Hepatocyte (in vitro differentiated cells): ENCODE data around the gene COMMD4.

Experiments
- EZH2phosphoT487 ChIP-seq: fragments of 200-600 bp; sonication (generic); IDR thresholded peaks from one replicate; pipeline ENCODE4 v1.6.1; 2018; ENCODE audit warnings: antibody characterized with exemption, mild to moderate bottlenecking, low read depth, moderate library complexity; ENCODE audit not compliant: unreplicated experiment, severe bottlenecking
- TF ChIP-seq, protein P1 (sequence below): fragments of 200-600 bp; sonication (generic); IDR thresholded peaks from 2 replicates; pipeline ENCODE4 v1.5.1; 2016; ENCODE audit warnings: antibody characterized with exemption, mild to moderate bottlenecking; ENCODE audit not compliant: poor library complexity

DNA sequence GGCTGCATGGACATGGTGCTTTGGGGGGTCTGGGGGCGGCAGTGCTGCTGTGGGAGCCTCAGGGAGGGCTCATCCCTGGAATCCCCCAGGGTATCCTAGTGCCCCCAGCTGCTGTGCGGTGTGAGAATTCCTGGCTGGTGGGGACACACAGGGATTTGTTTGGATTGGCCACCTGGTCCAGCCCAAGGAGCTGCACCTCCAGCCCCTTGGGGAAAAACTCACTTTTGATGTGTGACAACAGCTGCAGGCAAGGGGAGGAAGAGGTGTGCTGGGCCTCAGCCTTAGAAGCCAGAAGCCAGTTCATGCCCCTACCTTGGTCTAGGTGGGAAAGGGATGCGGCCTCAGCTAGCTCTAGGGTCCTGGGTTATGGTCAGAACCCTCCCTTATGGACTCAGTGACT, 8.4 kb upstream of the COMMD4 start:
- TF ChIP-seq EZH2phosphoT487 = no peak
- TF ChIP-seq, protein P1, sequence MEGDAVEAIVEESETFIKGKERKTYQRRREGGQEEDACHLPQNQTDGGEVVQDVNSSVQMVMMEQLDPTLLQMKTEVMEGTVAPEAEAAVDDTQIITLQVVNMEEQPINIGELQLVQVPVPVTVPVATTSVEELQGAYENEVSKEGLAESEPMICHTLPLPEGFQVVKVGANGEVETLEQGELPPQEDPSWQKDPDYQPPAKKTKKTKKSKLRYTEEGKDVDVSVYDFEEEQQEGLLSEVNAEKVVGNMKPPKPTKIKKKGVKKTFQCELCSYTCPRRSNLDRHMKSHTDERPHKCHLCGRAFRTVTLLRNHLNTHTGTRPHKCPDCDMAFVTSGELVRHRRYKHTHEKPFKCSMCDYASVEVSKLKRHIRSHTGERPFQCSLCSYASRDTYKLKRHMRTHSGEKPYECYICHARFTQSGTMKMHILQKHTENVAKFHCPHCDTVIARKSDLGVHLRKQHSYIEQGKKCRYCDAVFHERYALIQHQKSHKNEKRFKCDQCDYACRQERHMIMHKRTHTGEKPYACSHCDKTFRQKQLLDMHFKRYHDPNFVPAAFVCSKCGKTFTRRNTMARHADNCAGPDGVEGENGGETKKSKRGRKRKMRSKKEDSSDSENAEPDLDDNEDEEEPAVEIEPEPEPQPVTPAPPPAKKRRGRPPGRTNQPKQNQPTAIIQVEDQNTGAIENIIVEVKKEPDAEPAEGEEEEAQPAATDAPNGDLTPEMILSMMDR = no peak
